ENCODE data around the gene DNAJC6. TPM values are rescaled to one million over a fixed set of nuclear protein-coding genes. Genes with fewer than 3 reads are reported as not detected.

The DNAJC6 gene
- total RNA-seq, 1 experiment from 2014 or later = 3.1 TPM

DNA sequence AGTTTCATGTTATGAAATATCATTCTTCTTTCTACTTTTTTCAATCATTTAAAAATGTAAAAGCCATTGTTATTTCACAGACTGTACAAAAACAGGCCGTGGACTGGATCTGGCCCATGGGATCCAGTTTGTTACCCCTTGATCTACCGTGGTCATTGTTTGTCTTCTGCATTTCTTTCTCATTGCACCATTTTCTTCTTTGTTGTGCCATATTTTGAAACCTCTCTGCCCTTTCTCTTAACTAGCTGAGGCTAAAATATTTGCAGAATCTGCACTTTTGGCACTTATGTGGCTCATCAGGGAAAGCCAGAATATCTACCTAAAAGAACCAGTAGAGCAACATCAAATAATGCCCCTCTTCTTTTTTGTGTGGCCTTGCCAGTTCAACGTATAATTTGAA, 50.5 kb downstream of the DNAJC6 start:
- Mint-ChIP-seq H3K27ac (ENCODE audit: unreplicated experiment) (no peak overlapping the region), H3K9me3 (ENCODE audit: low read depth, unreplicated experiment) (no peaks in the 10 kb centered on the region), H3K4me3 (ENCODE audit: low read depth, unreplicated experiment) (no peak overlapping the region), H3K4me1 (ENCODE audit: low read depth, unreplicated experiment) (peaks cover 12% of the 10 kb centered on the region), H3K36me3 (ENCODE audit: insufficient read depth, unreplicated experiment) (no peaks in the 10 kb centered on the region), H3K27me3 (ENCODE audit: unreplicated experiment) (no peaks in the 10 kb centered on the region)
- no TSS peak for BruUV-seq (replicated peaks)
- CTCF ChIA-PET = no interaction called here
- TF ChIP-seq, protein P1, sequence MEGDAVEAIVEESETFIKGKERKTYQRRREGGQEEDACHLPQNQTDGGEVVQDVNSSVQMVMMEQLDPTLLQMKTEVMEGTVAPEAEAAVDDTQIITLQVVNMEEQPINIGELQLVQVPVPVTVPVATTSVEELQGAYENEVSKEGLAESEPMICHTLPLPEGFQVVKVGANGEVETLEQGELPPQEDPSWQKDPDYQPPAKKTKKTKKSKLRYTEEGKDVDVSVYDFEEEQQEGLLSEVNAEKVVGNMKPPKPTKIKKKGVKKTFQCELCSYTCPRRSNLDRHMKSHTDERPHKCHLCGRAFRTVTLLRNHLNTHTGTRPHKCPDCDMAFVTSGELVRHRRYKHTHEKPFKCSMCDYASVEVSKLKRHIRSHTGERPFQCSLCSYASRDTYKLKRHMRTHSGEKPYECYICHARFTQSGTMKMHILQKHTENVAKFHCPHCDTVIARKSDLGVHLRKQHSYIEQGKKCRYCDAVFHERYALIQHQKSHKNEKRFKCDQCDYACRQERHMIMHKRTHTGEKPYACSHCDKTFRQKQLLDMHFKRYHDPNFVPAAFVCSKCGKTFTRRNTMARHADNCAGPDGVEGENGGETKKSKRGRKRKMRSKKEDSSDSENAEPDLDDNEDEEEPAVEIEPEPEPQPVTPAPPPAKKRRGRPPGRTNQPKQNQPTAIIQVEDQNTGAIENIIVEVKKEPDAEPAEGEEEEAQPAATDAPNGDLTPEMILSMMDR (IDR thresholded peaks at IDR 0.05; ENCODE audit: unreplicated experiment) = no peak
- intact Hi-C loops (cut with micrococcal nuclease; ENCODE audit: unreplicated experiment) = no loop called here
- no peak for DNase-seq

DNA sequence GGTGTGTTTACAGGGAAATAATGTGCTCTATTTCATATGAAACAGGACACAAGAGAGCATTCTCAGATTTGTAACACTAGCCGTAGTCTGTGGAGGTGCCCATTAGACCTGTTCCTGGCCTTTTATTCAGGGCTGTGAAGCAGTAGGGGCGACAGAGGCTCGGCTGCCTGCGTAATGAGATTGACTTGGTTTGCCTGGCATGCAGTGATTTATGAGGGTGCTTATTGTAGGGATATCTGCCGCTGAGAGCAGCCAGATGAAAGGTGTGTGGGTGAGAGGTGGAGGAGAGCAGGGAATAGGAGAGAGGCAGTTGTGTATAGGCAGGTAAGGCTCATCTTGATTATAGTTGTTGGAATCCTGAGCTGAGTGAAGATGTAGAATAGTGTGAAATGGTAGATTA, 51.3 kb downstream of the DNAJC6 start:
- Mint-ChIP-seq H3K4me1 (ENCODE audit: low read depth, unreplicated experiment) (peaks cover 12% of the 10 kb centered on the region), H3K27ac (ENCODE audit: unreplicated experiment) (no peak overlapping the region), H3K4me3 (ENCODE audit: low read depth, unreplicated experiment) (no peak overlapping the region), H3K9me3 (ENCODE audit: low read depth, unreplicated experiment) (no peaks in the 10 kb centered on the region), H3K36me3 (ENCODE audit: insufficient read depth, unreplicated experiment) (no peaks in the 10 kb centered on the region), H3K27me3 (ENCODE audit: unreplicated experiment) (no peaks in the 10 kb centered on the region)
- CTCF ChIA-PET = interaction anchor here (0.6 to 0.7 kb wide), 3 partner anchors 51 to 1274 kb away, joined by 3 to 5 read pairs (median 3); partner anchors contain the start of gene DNAJC6
- TF ChIP-seq, protein P1 (IDR thresholded peaks at IDR 0.05; ENCODE audit: unreplicated experiment) = no peak
- BruUV-seq (replicated peaks) = no TSS peak
- intact Hi-C loops (cut with micrococcal nuclease; ENCODE audit: unreplicated experiment) = no loop called here
- no peak for DNase-seq

DNA sequence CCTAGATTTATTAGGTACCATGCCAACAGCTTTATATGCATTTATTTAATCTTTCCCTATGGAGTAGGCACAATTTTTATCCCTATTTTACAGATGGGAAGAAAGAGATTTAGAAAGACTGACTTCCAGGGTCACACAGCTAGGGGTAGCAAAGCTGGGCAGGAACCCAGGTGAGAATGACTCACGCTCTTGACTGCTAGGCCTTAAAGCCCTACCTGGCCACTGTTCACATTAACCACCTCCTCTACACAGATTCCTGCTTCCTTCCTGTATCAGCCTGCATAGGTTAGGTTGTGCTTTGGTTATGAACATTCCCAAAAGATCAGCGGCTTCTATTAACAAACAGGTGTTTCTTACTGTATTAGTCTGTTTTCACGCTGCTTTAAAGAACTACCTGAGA, 53.2 kb downstream of the DNAJC6 start:
- intact Hi-C loops (cut with micrococcal nuclease; ENCODE audit: unreplicated experiment) = no loop called here
- Mint-ChIP-seq H3K4me3 (ENCODE audit: low read depth, unreplicated experiment) (no peak overlapping the region), H3K4me1 (ENCODE audit: low read depth, unreplicated experiment) (peaks cover 12% of the 10 kb centered on the region), H3K27ac (ENCODE audit: unreplicated experiment) (no peak overlapping the region), H3K9me3 (ENCODE audit: low read depth, unreplicated experiment) (no peaks in the 10 kb centered on the region), H3K36me3 (ENCODE audit: insufficient read depth, unreplicated experiment) (no peaks in the 10 kb centered on the region), H3K27me3 (ENCODE audit: unreplicated experiment) (no peaks in the 10 kb centered on the region)
- CTCF ChIA-PET = no interaction called here
- DNase-seq = peak; percentile 23
- no TSS peak for BruUV-seq (replicated peaks)
- TF ChIP-seq, protein P1 (IDR thresholded peaks at IDR 0.05; ENCODE audit: unreplicated experiment) = no peak

DNA sequence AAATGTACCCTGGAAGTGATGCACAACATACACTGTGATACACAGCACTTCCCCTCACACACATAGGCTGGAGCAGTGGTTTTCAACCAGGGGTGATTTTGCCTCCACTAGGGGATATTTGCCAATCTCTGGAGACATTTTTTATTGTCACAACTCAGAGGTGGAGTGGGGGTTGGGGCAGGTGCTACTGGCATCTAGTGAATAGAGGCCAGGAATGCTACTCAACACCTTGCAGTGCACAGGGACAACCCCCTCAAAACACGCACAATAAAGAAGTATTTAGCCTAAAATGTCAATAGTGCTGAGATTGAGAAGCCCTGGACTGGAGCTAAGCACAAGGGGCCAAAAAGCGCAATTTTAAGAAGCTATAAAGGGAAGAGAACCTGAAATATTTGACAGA, 54.1 kb downstream of the DNAJC6 start:
- no peaks in the 10 kb centered on the region for H3K9me3 Mint-ChIP-seq (ENCODE audit: low read depth, unreplicated experiment)
- TF ChIP-seq, protein P1 (IDR thresholded peaks at IDR 0.05; ENCODE audit: unreplicated experiment) = no peak
- no peak for DNase-seq
- H3K27me3 Mint-ChIP-seq (ENCODE audit: unreplicated experiment) = no peaks in the 10 kb centered on the region
- H3K4me1 Mint-ChIP-seq (ENCODE audit: low read depth, unreplicated experiment) = peaks cover 12% of the 10 kb centered on the region
- H3K4me3 Mint-ChIP-seq (ENCODE audit: low read depth, unreplicated experiment) = no peak overlapping the region
- CTCF ChIA-PET = no interaction called here
- H3K27ac Mint-ChIP-seq (ENCODE audit: unreplicated experiment) = no peak overlapping the region
- no TSS peak for BruUV-seq (replicated peaks)
- no peaks in the 10 kb centered on the region for H3K36me3 Mint-ChIP-seq (ENCODE audit: insufficient read depth, unreplicated experiment)
- intact Hi-C loops (cut with micrococcal nuclease; ENCODE audit: unreplicated experiment) = no loop called here

Measured in Calu3 (cell line).